OCI-LY7 (cell line): ENCODE results near the gene STK38L. TPM values are rescaled to one million over a fixed set of nuclear protein-coding genes. Genes with fewer than 3 reads are reported as not detected.

Experiments used
- BruUV-seq: library from RNA; stranded (reverse); fragments of 400-500 nt; replicated peaks from 2 replicates; lab custom pipeline; 2021; lab: Mats Ljungman, UMichigan
- CTCF ChIA-PET: fragments of 300-600 bp; sonication (Branson Sonifier 250); formaldehyde crosslinking; loops from one replicate; lab custom pipeline; 2022; ENCODE audit warnings: antibody characterized with exemption; ENCODE audit not compliant: unreplicated experiment; lab: Charles Lee
- POLR2A ChIA-PET: fragments of 300-600 bp; sonication (Branson Sonifier 250); formaldehyde crosslinking; loops from one replicate; lab custom pipeline; 2022; ENCODE audit warnings: antibody characterized with exemption; lab: Charles Lee
- DNase-seq: peaks from one replicate; pipeline ENCODE4 v3.0.0-alpha.2; 2015; ENCODE audit warnings: low spot score
- H2AFZ ChIP-seq: fragments of 200-600 bp; sonication (generic), shearing (Covaris generic); 2 replicates; pipeline ENCODE4 v1.6.1; 2014; ENCODE audit warnings: mild to moderate bottlenecking, antibody characterized with exemption, low read length, moderate library complexity
- H3K27ac ChIP-seq: fragments of 200-600 bp; sonication (generic); 2 replicates; pipeline ENCODE4 v1.5.1; 2014; ENCODE audit warnings: mixed run types, low read depth, mild to moderate bottlenecking, moderate library complexity, low read length, inconsistent platforms; ENCODE audit not compliant: poor library complexity, severe bottlenecking
- H3K36me3 ChIP-seq: fragments of 200-600 bp; sonication (generic); 2 replicates; pipeline ENCODE4 v1.6.1; 2014; ENCODE audit warnings: mild to moderate bottlenecking, antibody characterized with exemption, low read length, moderate library complexity, mixed read lengths; ENCODE audit not compliant: insufficient read depth
- H3K4me1 ChIP-seq: fragments of 200-600 bp; sonication (generic); 2 replicates; pipeline ENCODE4 v1.5.1; 2014; ENCODE audit warnings: mild to moderate bottlenecking, low read length; ENCODE audit not compliant: insufficient read depth, poor library complexity, severe bottlenecking
- H3K4me2 ChIP-seq: fragments of 200-600 bp; sonication (generic); 2 replicates; pipeline ENCODE4 v1.6.1; 2014; ENCODE audit warnings: mild to moderate bottlenecking, low read length
- H3K4me3 ChIP-seq: fragments of 200-600 bp; sonication (generic); 2 replicates; pipeline ENCODE4 v1.5.1; 2014; ENCODE audit warnings: mild to moderate bottlenecking, low read depth, low read length; ENCODE audit not compliant: poor library complexity, severe bottlenecking
- H3K79me2 ChIP-seq: fragments of 200-600 bp; sonication (generic); 2 replicates; pipeline ENCODE4 v1.6.1; 2016; ENCODE audit warnings: low read depth, mild to moderate bottlenecking, low read length, moderate library complexity, mixed read lengths; ENCODE audit not compliant: insufficient read depth
- H3K9me2 ChIP-seq: fragments of 200-600 bp; sonication (generic); 2 replicates; pipeline ENCODE4 v1.6.1; 2016; ENCODE audit warnings: mild to moderate bottlenecking, low read length, mixed read lengths; ENCODE audit not compliant: insufficient read depth
- H3K9me3 ChIP-seq: fragments of 200-600 bp; sonication (generic); 2 replicates; pipeline ENCODE4 v1.6.1; 2014; ENCODE audit warnings: mild to moderate bottlenecking, mixed run types, low read length, mixed read lengths
- H4K20me1 ChIP-seq: fragments of 200-600 bp; sonication (generic); 2 replicates; pipeline ENCODE4 v1.6.1; 2014; ENCODE audit warnings: mild to moderate bottlenecking, antibody characterized with exemption, low read length, moderate library complexity, mixed read lengths; ENCODE audit not compliant: insufficient read depth
- CTCF ChIP-seq: fragments of 200-600 bp; sonication (generic); conservative IDR thresholded peaks from 2 replicates; pipeline ENCODE4 v1.5.1; 2014; ENCODE audit warnings: mild to moderate bottlenecking, antibody characterized with exemption, low read length, moderate library complexity, mixed read lengths
- EZH2phosphoT487 ChIP-seq: fragments of 200-600 bp; sonication (generic); IDR thresholded peaks from 2 replicates; pipeline ENCODE4 v1.6.1; 2018; ENCODE audit warnings: low read depth, borderline replicate concordance, mild to moderate bottlenecking, mixed run types, antibody characterized with exemption, low read length, moderate library complexity, mixed read lengths
- intact Hi-C: fragments of 100-400 bp; cut with micrococcal nuclease; formaldehyde crosslinking; loops from one replicate; pipeline ENCODE4 v1.10.0; 2022; ENCODE audit not compliant: unreplicated experiment
- total RNA-seq, 2 experiments: library from RNA; depleted of rRNA in 1 of 2; stranded (reverse); fragments of >200 nt in 1 of 2; shearing (Covaris generic) in 1 of 2; gene quantifications; 2 replicates each; pipeline ENCODE4 v1.2.3, GENCODE V29; 2014 to 2022

STK38L gene
- total RNA-seq, 2 experiments from 2014 or later: 15.2 to 29.9 TPM

- Histone ChIP-seq H3K79me2 (no peaks in the 10 kb centered on the region), H3K9me2 (no peaks in the 10 kb centered on the region), H4K20me1 (0 out of 2 replicates have a peak, but pooled peaks cover 4% of the 10 kb centered on the region), H3K36me3 (no peaks in the 10 kb centered on the region), H3K27ac (no peak overlapping the region), H2AFZ (no peak overlapping the region), H3K4me2 (peak overlapping the region; percentile 31), H3K4me3 (peak overlapping the region; percentile 19), H3K4me1 (no peaks in the 10 kb centered on the region), H3K9me3 (no peaks in the 10 kb centered on the region)
- TF ChIP-seq CTCF (no peak), EZH2phosphoT487 (peak; percentile 67; the same call in 1 of the 2 replicates)
- ChIA-PET CTCF (no interaction called here), POLR2A (interaction anchor here (0.6 kb wide), 1 partner anchor 163 kb away, joined by 4 read pairs; no protein-coding TSS in a partner anchor)
- no TSS peak for BruUV-seq
- intact Hi-C loops: no loop called here
- DNase-seq: no peak
Observed at GRCh38 chr12:27332407-27332713, 88.3 kb downstream of the STK38L start.

- H3K27ac ChIP-seq: no peak within 1 kb of the TSS
- intact Hi-C loops: no loop called here
Observed at GRCh38 chr12:27332714-27333402, 88.8 kb downstream of the STK38L start, which contains the start of gene BMAL2. BMAL2 (plus strand) TSS chr12:27332836; CDS start chr12:27333073, 237 bp downstream.

More at GRCh38 chr12:27332714-27333402, 88.8 kb downstream of the STK38L start, which contains the start of gene BMAL2:
- Histone ChIP-seq H3K79me2 (no peaks in the 10 kb centered on the region), H3K9me2 (no peaks in the 10 kb centered on the region), H3K9me3 (no peaks in the 10 kb centered on the region), H3K4me1 (no peaks in the 10 kb centered on the region), H4K20me1 (0 out of 2 replicates have a peak, but pooled peaks cover 4% of the 10 kb centered on the region), H3K4me2 (peak within 1 kb of the TSS; percentile 31), H3K36me3 (no peaks in the 10 kb centered on the region), H2AFZ (no peak within 1 kb of the TSS), H3K4me3 (peak within 1 kb of the TSS; percentile 19)
- no TSS peak for BruUV-seq
- TF ChIP-seq EZH2phosphoT487 (no peak), CTCF (no peak)
- POLR2A ChIA-PET: interaction anchor here (0.6 kb wide), 2 partner anchors 164 to 248 kb away, joined by 4 read pairs; no protein-coding TSS in a partner anchor
- CTCF ChIA-PET: no interaction called here
- DNase-seq: peak; percentile 5
